HG02610 (cell line): Measurements from ENCODE around the gene ALOX5.

Source experiments
- ATAC-seq: cut with Tn5 transposase; IDR thresholded peaks from one replicate; pipeline ENCODE4 v1.9.1; 2021; ENCODE audit warnings: mild to moderate bottlenecking, moderate library complexity; ENCODE audit not compliant: unreplicated experiment

Gene ALOX5

GRCh38 chr10:45422866-45423659, 49.0 kb downstream of the ALOX5 start:
- no peak for ATAC-seq

GRCh38 chr10:45423976-45424499, 50.0 kb downstream of the ALOX5 start:
- no peak for ATAC-seq

- ATAC-seq = no peak
Observed at GRCh38 chr10:45424668-45425404, 50.8 kb downstream of the ALOX5 start.

- no peak for ATAC-seq
Observed at GRCh38 chr10:45425621-45426563, 51.9 kb downstream of the ALOX5 start.

GRCh38 chr10:45427262-45427969, 53.4 kb downstream of the ALOX5 start:
- ATAC-seq = no peak

GRCh38 chr10:45427970-45428366, 54.0 kb downstream of the ALOX5 start:
- ATAC-seq = no peak

- no peak for ATAC-seq
Observed at GRCh38 chr10:45428611-45429510, 54.8 kb downstream of the ALOX5 start.

- ATAC-seq = no peak
Observed at GRCh38 chr10:45429790-45430189, 55.8 kb downstream of the ALOX5 start.

GRCh38 chr10:45432113-45432512, 58.1 kb downstream of the ALOX5 start:
- no peak for ATAC-seq

GRCh38 chr10:45432700-45433472, 58.9 kb downstream of the ALOX5 start:
- ATAC-seq = no peak

GRCh38 chr10:45433716-45434469, 59.9 kb downstream of the ALOX5 start:
- peak; percentile 93 for ATAC-seq

GRCh38 chr10:45437587-45438465, 63.8 kb downstream of the ALOX5 start:
- ATAC-seq = no peak

- no peak for ATAC-seq
Observed at GRCh38 chr10:45438466-45439090, 64.6 kb downstream of the ALOX5 start.

- ATAC-seq = no peak
Observed at GRCh38 chr10:45439365-45439764, 65.3 kb downstream of the ALOX5 start.

GRCh38 chr10:45439873-45440272, 65.9 kb downstream of the ALOX5 start:
- ATAC-seq = no peak

- ATAC-seq = no peak
Observed at GRCh38 chr10:45440511-45441062, 66.6 kb downstream of the ALOX5 start.
